Stimulated activated CD4-positive, alpha-beta T cell treated with anti-CD3 and anti-CD28 coated beads, Interleukin-4, amount 100 ng/mL, for 4 hours (primary cell): ENCODE measurements around the gene GDF15.
"Not testable (repeated sequence)": the region's sequence is repeated elsewhere in the genome, so short reads cannot be mapped to it uniquely, and the experiment has no call there.

Experiments used
- DNase-seq, 2 experiments: peaks; one replicate each; pipeline ENCODE4 v3.0.0-alpha.2; 2020

GDF15 gene

GRCh38 chr19:18364277-18364825 lies 21.6 kb upstream of the GDF15 start:
- DNase-seq, result not testable (repeated sequence)

- DNase-seq, result no peak
Observed at GRCh38 chr19:18364826-18365528, 21.0 kb upstream of the GDF15 start.

- DNase-seq, result no peak
Observed at GRCh38 chr19:18366021-18366435, 19.9 kb upstream of the GDF15 start.

GRCh38 chr19:18368504-18369222 lies 17.3 kb upstream of the GDF15 start:
- DNase-seq, result no peak

GRCh38 chr19:18373407-18373891 lies 12.5 kb upstream of the GDF15 start:
- DNase-seq, result no peak

- DNase-seq, result peak; percentile 14 to 36
Observed at GRCh38 chr19:18373892-18374629, 11.9 kb upstream of the GDF15 start.

GRCh38 chr19:18377026-18377425 lies 8.9 kb upstream of the GDF15 start:
- no peak for DNase-seq

- DNase-seq, result no peak
Observed at GRCh38 chr19:18379803-18380747, 5.9 kb upstream of the GDF15 start.

GRCh38 chr19:18380843-18381242 lies 5.1 kb upstream of the GDF15 start:
- DNase-seq, result no peak

GRCh38 chr19:18383622-18384021 lies 2.3 kb upstream of the GDF15 start:
- not testable (repeated sequence) for DNase-seq

- no peak for DNase-seq
Observed at GRCh38 chr19:18384775-18385174, 1.2 kb upstream of the GDF15 start.

GRCh38 chr19:18385359-18385674 lies 641 bp upstream of the GDF15 start:
- DNase-seq, result no peak

- no peak for DNase-seq
Observed at GRCh38 chr19:18386543-18387271, 749 bp downstream of the GDF15 start.

GRCh38 chr19:18388100-18388959 lies 2.4 kb downstream of the GDF15 start:
- peak; percentile 63 to 77 for DNase-seq

- no peak for DNase-seq
Observed at GRCh38 chr19:18388960-18389725, 3.2 kb downstream of the GDF15 start.

GRCh38 chr19:18389726-18390064 lies 3.7 kb downstream of the GDF15 start:
- no peak for DNase-seq

GRCh38 chr19:18390065-18390907 lies 4.3 kb downstream of the GDF15 start:
- DNase-seq, result no peak

- no peak for DNase-seq
Observed at GRCh38 chr19:18391509-18392075, 5.6 kb downstream of the GDF15 start.

- DNase-seq, result no peak
Observed at GRCh38 chr19:18392417-18392816, 6.5 kb downstream of the GDF15 start.
